EL (cell line): ENCODE data around the gene MYRF.
A peak's percentile ranks its signal among the peaks of the same experiment; 100 is the strongest.

Experiments
- DNase-seq: peaks from one replicate; pipeline ENCODE4 v3.0.0-alpha.2; 2016

The MYRF gene

GRCh38 chr11:61800331-61801281, 48.2 kb downstream of the MYRF start:
- DNase-seq: no peak

GRCh38 chr11:61802605-61803004, 50.2 kb downstream of the MYRF start:
- no peak for DNase-seq

GRCh38 chr11:61803889-61804647, 51.6 kb downstream of the MYRF start:
- DNase-seq: no peak

- no peak for DNase-seq
Observed at GRCh38 chr11:61805146-61805545, 52.7 kb downstream of the MYRF start.

- DNase-seq: no peak
Observed at GRCh38 chr11:61806785-61807184, 54.3 kb downstream of the MYRF start.

GRCh38 chr11:61810671-61811175, 58.3 kb downstream of the MYRF start:
- no peak for DNase-seq

GRCh38 chr11:61811831-61812230, 59.4 kb downstream of the MYRF start:
- no peak for DNase-seq

GRCh38 chr11:61812736-61813411, 60.4 kb downstream of the MYRF start:
- DNase-seq: no peak

- peak; percentile 38 for DNase-seq
Observed at GRCh38 chr11:61814247-61814957, 62.0 kb downstream of the MYRF start.

- peak; percentile 98 for DNase-seq
Observed at GRCh38 chr11:61814958-61815789, 62.7 kb downstream of the MYRF start.

GRCh38 chr11:61815790-61816735, 63.6 kb downstream of the MYRF start:
- DNase-seq: peak; percentile 91

- DNase-seq: peak; percentile 97
Observed at GRCh38 chr11:61816736-61817455, 64.5 kb downstream of the MYRF start, which contains the start of gene FADS1. Gene FADS1, minus strand, starts transcription at chr11:61817003. Its CDS starts 74 bp downstream, at chr11:61816929.

- no peak for DNase-seq
Observed at GRCh38 chr11:61817471-61818202, 65.2 kb downstream of the MYRF start.

GRCh38 chr11:61820174-61820573, 67.7 kb downstream of the MYRF start:
- peak; percentile 57 for DNase-seq

GRCh38 chr11:61826930-61827570, 74.6 kb downstream of the MYRF start:
- DNase-seq: no peak

GRCh38 chr11:61827571-61828378, 75.3 kb downstream of the MYRF start, which contains the start of gene FADS2:
Gene FADS2, plus strand, starts transcription at chr11:61828300. Its CDS starts 91 bp downstream, at chr11:61828391.
- peak; percentile 96 for DNase-seq

- DNase-seq: no peak
Observed at GRCh38 chr11:61828379-61828628, 75.9 kb downstream of the MYRF start.
